ENCODE measurements around the gene TNRC18.

TNRC18 gene

DNA sequence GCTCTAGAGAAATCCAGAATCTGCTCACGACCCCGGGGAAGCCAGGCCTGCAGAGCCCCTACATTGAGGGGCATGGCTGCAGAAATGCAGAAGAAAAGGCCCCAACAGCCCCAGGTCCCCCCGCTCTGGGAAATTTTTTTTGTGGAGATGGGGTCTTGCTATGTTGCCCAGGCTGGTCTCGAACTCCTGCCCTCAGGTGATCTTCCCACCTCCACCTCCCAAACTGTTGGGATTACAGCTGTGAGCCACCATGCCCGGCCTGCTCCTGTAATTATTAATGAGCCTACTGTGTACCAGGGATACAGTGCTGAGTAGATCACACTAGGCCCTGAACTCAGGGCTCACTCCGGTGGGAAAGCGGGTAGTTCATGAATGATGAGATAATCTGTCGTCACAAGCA, 29.9 kb downstream of the TNRC18 start:
- Histone ChIP-seq H3K9ac (ENCODE audit: low read length) (no peak overlapping the region), H3K36me3 (ENCODE audit: control insufficient read depth, insufficient read depth, low read length) (peaks cover 4% of the 10 kb centered on the region), H2BK5ac (ENCODE audit: low read length) (no peak overlapping the region), H3K18ac (ENCODE audit: low read length) (no peak overlapping the region), H3K79me1 (ENCODE audit: low read length) (peaks cover 4% of the 10 kb centered on the region), H3K79me2 (ENCODE audit: control insufficient read depth, insufficient read depth, low read length) (no peaks in the 10 kb centered on the region), H3K4me3 (ENCODE audit: low read length) (no peak overlapping the region), H2BK15ac (replicated peaks; ENCODE audit: low read depth) (no peak overlapping the region), H3K4me1 (ENCODE audit: control insufficient read depth, low read depth, low read length) (no peaks in the 10 kb centered on the region), H3K4ac (ENCODE audit: low read depth, low read length) (no peak overlapping the region), H3K27me3 (ENCODE audit: insufficient read depth, low read length, poor library complexity) (no peaks in the 10 kb centered on the region), H4K8ac (ENCODE audit: low read depth, low read length) (no peak overlapping the region), H3K56ac (ENCODE audit: low read length) (no peak overlapping the region), H2BK120ac (ENCODE audit: low read depth, low read length) (no peak overlapping the region), H3K27ac (ENCODE audit: low read depth, low read length) (no peak overlapping the region), H3K23ac (ENCODE audit: low read length) (no peak overlapping the region), H3K4me2 (ENCODE audit: low read length) (no peak overlapping the region), H2AK5ac (ENCODE audit: low read length) (no peak overlapping the region), H4K5ac (ENCODE audit: low read length) (no peak overlapping the region)
- no peak for DNase-seq
- no CpG with 5 or more reads among the region's 8 CpGs for WGBS (ENCODE audit: extremely low coverage, insufficient coverage, low lambda C conversion rate)

DNA sequence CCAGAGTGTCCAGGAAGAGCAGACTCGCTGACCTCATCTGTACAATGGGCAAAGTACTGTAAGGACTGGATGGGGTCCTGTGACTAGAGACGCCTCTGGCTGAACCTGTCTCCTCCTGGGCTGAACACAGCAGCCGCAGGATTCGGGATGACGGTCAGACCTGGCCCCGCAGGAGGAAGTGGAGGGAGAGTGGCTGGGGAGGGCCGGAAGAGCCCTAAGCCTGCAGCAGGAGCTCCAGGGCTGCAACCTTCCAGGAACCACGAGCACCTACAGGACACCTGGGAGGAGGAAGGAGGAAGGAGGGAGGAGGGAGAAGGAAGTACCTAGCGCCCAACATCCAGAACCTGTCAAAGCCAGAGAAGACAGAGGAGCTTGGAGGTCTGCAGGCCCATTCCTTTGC, 30.3 kb downstream of the TNRC18 start:
- Histone ChIP-seq H3K4me1 (ENCODE audit: control insufficient read depth, low read depth, low read length) (no peaks in the 10 kb centered on the region), H4K8ac (ENCODE audit: low read depth, low read length) (no peak overlapping the region), H3K23ac (ENCODE audit: low read length) (no peak overlapping the region), H3K4me2 (ENCODE audit: low read length) (no peak overlapping the region), H3K9ac (ENCODE audit: low read length) (no peak overlapping the region), H3K36me3 (ENCODE audit: control insufficient read depth, insufficient read depth, low read length) (peaks cover 4% of the 10 kb centered on the region), H3K18ac (ENCODE audit: low read length) (no peak overlapping the region), H2AK5ac (ENCODE audit: low read length) (no peak overlapping the region), H3K27ac (ENCODE audit: low read depth, low read length) (no peak overlapping the region), H3K4ac (ENCODE audit: low read depth, low read length) (no peak overlapping the region), H2BK5ac (ENCODE audit: low read length) (no peak overlapping the region), H2BK15ac (replicated peaks; ENCODE audit: low read depth) (no peak overlapping the region), H3K79me1 (ENCODE audit: low read length) (peaks cover 4% of the 10 kb centered on the region), H3K4me3 (ENCODE audit: low read length) (no peak overlapping the region), H4K5ac (ENCODE audit: low read length) (no peak overlapping the region), H3K27me3 (ENCODE audit: insufficient read depth, low read length, poor library complexity) (no peaks in the 10 kb centered on the region), H3K56ac (ENCODE audit: low read length) (no peak overlapping the region), H3K79me2 (ENCODE audit: control insufficient read depth, insufficient read depth, low read length) (no peaks in the 10 kb centered on the region), H2BK120ac (ENCODE audit: low read depth, low read length) (no peak overlapping the region)
- WGBS (ENCODE audit: extremely low coverage, insufficient coverage, low lambda C conversion rate), result no CpG with 5 or more reads among the region's 9 CpGs
- no peak for DNase-seq

DNA sequence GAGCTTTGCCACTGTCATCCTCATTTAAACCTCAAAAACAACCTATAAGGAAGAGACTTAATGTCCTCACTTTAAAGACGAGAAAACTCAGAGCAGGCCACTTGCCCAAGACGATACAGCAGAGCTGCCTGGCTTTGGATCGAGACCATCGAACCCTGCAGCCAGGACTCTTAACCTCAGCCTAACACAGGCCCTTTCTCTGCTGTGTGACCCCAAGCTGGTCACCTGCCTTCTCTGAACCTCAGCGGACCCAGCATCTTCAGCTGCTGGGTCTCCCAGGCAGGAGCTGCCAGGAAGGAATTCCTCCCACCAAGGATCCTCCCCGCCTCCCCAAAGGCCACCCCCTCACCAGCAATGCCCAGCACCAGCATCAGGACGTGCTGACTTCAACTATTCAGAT, 32.7 kb downstream of the TNRC18 start:
- Histone ChIP-seq H3K79me1 (ENCODE audit: low read length) (peaks cover 2% of the 10 kb centered on the region), H3K18ac (ENCODE audit: low read length) (no peak overlapping the region), H3K9ac (ENCODE audit: low read length) (no peak overlapping the region), H2BK120ac (ENCODE audit: low read depth, low read length) (no peak overlapping the region), H2BK15ac (replicated peaks; ENCODE audit: low read depth) (no peak overlapping the region), H3K36me3 (ENCODE audit: control insufficient read depth, insufficient read depth, low read length) (peaks cover 4% of the 10 kb centered on the region), H3K27ac (ENCODE audit: low read depth, low read length) (no peak overlapping the region), H3K4me2 (ENCODE audit: low read length) (no peak overlapping the region), H3K4ac (ENCODE audit: low read depth, low read length) (no peak overlapping the region), H2AK5ac (ENCODE audit: low read length) (no peak overlapping the region), H2BK5ac (ENCODE audit: low read length) (no peak overlapping the region), H3K4me3 (ENCODE audit: low read length) (no peak overlapping the region), H3K4me1 (ENCODE audit: control insufficient read depth, low read depth, low read length) (no peaks in the 10 kb centered on the region), H4K8ac (ENCODE audit: low read depth, low read length) (no peak overlapping the region), H3K27me3 (ENCODE audit: insufficient read depth, low read length, poor library complexity) (no peaks in the 10 kb centered on the region), H4K5ac (ENCODE audit: low read length) (no peak overlapping the region), H3K56ac (ENCODE audit: low read length) (no peak overlapping the region), H3K79me2 (ENCODE audit: control insufficient read depth, insufficient read depth, low read length) (no peaks in the 10 kb centered on the region), H3K23ac (ENCODE audit: low read length) (no peak overlapping the region)
- no CpG with 5 or more reads among the region's 7 CpGs for WGBS (ENCODE audit: extremely low coverage, insufficient coverage, low lambda C conversion rate)
- no peak for DNase-seq

DNA sequence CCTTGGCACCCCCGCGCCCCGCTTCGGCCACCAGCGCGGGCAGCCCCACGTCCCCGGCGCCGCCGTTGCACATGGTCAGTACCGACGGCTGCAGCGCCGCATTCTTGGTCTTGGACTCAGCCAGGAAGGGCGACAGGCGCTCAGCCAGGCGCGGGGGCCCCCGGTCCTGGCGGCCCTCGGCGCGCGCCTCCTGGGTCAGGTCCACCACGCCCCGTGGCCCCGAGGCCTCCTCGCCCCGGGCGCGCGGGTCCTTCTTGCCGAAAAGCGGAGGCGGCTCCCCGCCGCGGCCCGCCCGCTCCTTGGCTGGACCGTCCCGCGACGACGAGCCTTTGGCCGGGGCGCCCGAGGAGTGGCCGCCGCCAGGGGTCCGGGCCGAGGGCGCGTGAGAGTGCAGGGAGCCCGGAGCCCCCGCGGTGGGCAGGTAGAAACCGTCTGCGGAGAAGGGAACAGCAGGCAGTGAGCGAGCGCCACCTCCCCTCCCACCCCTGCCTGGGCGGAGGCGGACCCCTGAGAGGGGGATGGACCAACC, 34.7 kb downstream of the TNRC18 start:
- WGBS (ENCODE audit: extremely low coverage, insufficient coverage, low lambda C conversion rate), result no CpG with 5 or more reads among the region's 64 CpGs
- Histone ChIP-seq H3K4ac (ENCODE audit: low read depth, low read length) (no peak overlapping the region), H4K8ac (ENCODE audit: low read depth, low read length) (no peak overlapping the region), H3K79me2 (ENCODE audit: control insufficient read depth, insufficient read depth, low read length) (no peaks in the 10 kb centered on the region), H4K5ac (ENCODE audit: low read length) (no peak overlapping the region), H3K56ac (ENCODE audit: low read length) (peak overlapping the region; percentile 56), H3K79me1 (ENCODE audit: low read length) (peaks cover 3% of the 10 kb centered on the region), H3K27ac (ENCODE audit: low read depth, low read length) (peak overlapping the region; percentile 28), H3K4me2 (ENCODE audit: low read length) (no peak overlapping the region), H3K27me3 (ENCODE audit: insufficient read depth, low read length, poor library complexity) (no peaks in the 10 kb centered on the region), H2BK120ac (ENCODE audit: low read depth, low read length) (no peak overlapping the region), H3K18ac (ENCODE audit: low read length) (peak overlapping the region; percentile 8), H2BK15ac (replicated peaks; ENCODE audit: low read depth) (no peak overlapping the region), H2AK5ac (ENCODE audit: low read length) (no peak overlapping the region), H3K9ac (ENCODE audit: low read length) (no peak overlapping the region), H3K36me3 (ENCODE audit: control insufficient read depth, insufficient read depth, low read length) (peaks cover 2% of the 10 kb centered on the region), H3K23ac (ENCODE audit: low read length) (no peak overlapping the region), H2BK5ac (ENCODE audit: low read length) (no peak overlapping the region), H3K4me3 (ENCODE audit: low read length) (no peak overlapping the region), H3K4me1 (ENCODE audit: control insufficient read depth, low read depth, low read length) (no peaks in the 10 kb centered on the region)
- DNase-seq, result peak; percentile 51

DNA sequence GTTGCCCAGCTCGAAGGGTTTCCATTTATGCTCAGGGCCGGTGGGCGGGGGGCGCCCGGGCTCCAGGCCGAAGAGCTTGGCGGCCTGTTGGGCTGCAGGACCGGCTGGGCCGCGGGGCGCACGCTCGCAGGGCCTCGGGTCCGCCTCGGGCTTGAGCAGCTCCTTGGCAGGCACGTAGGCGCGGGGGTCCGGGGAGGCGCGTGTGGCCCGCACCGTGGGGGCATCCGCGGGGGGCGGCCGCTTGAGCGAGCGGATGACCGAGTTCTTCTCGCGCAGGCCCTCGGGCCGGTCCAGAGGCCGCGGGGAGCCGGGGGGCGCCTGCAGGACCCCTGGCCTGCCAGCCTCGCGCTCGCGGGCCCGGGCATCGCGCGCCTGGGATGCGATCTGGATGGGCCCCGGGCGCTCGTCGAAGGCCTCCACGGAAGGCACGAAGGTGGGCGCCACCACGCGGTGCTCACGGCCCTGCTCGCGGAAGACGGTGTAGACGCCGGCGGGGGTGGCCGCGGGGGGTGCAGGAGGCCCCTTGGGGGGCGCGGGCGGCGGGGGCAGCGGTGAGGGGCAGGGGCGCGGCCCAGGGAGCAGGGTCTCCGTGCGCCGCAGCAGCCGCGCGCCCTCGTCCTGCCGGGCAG, 35.2 kb downstream of the TNRC18 start:
- no peak overlapping the region for H2BK15ac ChIP-seq (replicated peaks; ENCODE audit: low read depth)
- no peak overlapping the region for H4K5ac ChIP-seq (ENCODE audit: low read length)
- H3K27me3 ChIP-seq (ENCODE audit: insufficient read depth, low read length, poor library complexity), result no peaks in the 10 kb centered on the region
- peaks cover under 1% of the 10 kb centered on the region for H3K79me2 ChIP-seq (ENCODE audit: control insufficient read depth, insufficient read depth, low read length)
- H3K4ac ChIP-seq (ENCODE audit: low read depth, low read length), result no peak overlapping the region
- peak overlapping the region; percentile 56 for H3K56ac ChIP-seq (ENCODE audit: low read length)
- no peak overlapping the region for H3K27ac ChIP-seq (ENCODE audit: low read depth, low read length)
- no peak overlapping the region for H2BK5ac ChIP-seq (ENCODE audit: low read length)
- no CpG with 5 or more reads among the region's 81 CpGs for WGBS (ENCODE audit: extremely low coverage, insufficient coverage, low lambda C conversion rate)
- H2AK5ac ChIP-seq (ENCODE audit: low read length), result no peak overlapping the region
- H4K8ac ChIP-seq (ENCODE audit: low read depth, low read length), result no peak overlapping the region
- no peak overlapping the region for H3K18ac ChIP-seq (ENCODE audit: low read length)
- no peak overlapping the region for H3K4me2 ChIP-seq (ENCODE audit: low read length)
- H3K4me3 ChIP-seq (ENCODE audit: low read length), result no peak overlapping the region
- peaks cover 2% of the 10 kb centered on the region for H3K79me1 ChIP-seq (ENCODE audit: low read length)
- DNase-seq, result no peak
- H2BK120ac ChIP-seq (ENCODE audit: low read depth, low read length), result no peak overlapping the region
- H3K9ac ChIP-seq (ENCODE audit: low read length), result no peak overlapping the region
- H3K23ac ChIP-seq (ENCODE audit: low read length), result no peak overlapping the region
- no peaks in the 10 kb centered on the region for H3K4me1 ChIP-seq (ENCODE audit: control insufficient read depth, low read depth, low read length)
- H3K36me3 ChIP-seq (ENCODE audit: control insufficient read depth, insufficient read depth, low read length), result peaks cover 1% of the 10 kb centered on the region

DNA sequence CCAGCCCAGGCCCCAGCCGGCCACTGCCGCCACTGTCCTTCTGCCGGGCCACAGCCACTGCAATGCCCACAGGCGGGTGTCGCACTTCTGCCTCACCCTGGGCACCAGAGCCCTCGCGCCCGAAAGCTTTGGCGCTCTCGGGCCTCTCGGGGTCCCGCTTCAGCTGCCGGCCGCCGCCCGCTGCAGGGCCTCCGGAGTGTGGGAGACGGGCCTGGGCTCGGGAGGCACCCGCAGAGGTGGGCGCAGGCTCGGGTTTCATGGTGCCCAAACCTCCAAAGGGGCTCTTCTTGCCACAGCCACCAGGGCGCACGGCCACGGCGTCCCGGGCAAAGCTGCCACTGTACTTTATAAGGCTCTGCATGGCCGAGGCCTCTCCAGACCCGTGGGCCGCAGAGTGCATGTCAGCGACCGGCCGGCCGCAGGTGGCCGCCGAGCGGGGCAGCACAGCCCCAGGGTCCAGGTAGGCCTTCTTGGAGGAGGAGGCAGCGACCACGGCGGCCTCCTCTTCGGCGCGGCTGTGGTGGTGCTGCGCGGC, 35.9 kb downstream of the TNRC18 start:
- Histone ChIP-seq H3K4me1 (ENCODE audit: control insufficient read depth, low read depth, low read length) (no peaks in the 10 kb centered on the region), H3K79me1 (ENCODE audit: low read length) (peaks cover 5% of the 10 kb centered on the region), H4K5ac (ENCODE audit: low read length) (no peak overlapping the region), H3K79me2 (ENCODE audit: control insufficient read depth, insufficient read depth, low read length) (peaks cover 5% of the 10 kb centered on the region), H3K23ac (ENCODE audit: low read length) (no peak overlapping the region), H3K27ac (ENCODE audit: low read depth, low read length) (no peak overlapping the region), H4K8ac (ENCODE audit: low read depth, low read length) (no peak overlapping the region), H3K9ac (ENCODE audit: low read length) (no peak overlapping the region), H2BK15ac (replicated peaks; ENCODE audit: low read depth) (no peak overlapping the region), H3K18ac (ENCODE audit: low read length) (no peak overlapping the region), H3K4ac (ENCODE audit: low read depth, low read length) (no peak overlapping the region), H2AK5ac (ENCODE audit: low read length) (no peak overlapping the region), H3K56ac (ENCODE audit: low read length) (no peak overlapping the region), H2BK5ac (ENCODE audit: low read length) (no peak overlapping the region), H3K4me2 (ENCODE audit: low read length) (no peak overlapping the region), H3K4me3 (ENCODE audit: low read length) (no peak overlapping the region), H3K36me3 (ENCODE audit: control insufficient read depth, insufficient read depth, low read length) (no peaks in the 10 kb centered on the region), H3K27me3 (ENCODE audit: insufficient read depth, low read length, poor library complexity) (no peaks in the 10 kb centered on the region), H2BK120ac (ENCODE audit: low read depth, low read length) (no peak overlapping the region)
- WGBS (ENCODE audit: extremely low coverage, insufficient coverage, low lambda C conversion rate), result no CpG with 5 or more reads among the region's 45 CpGs
- no peak for DNase-seq
